Cardiac fibroblast (primary cell): ENCODE results near the gene SLC6A19.
A peak's percentile ranks its signal among the peaks of the same experiment; 100 is the strongest.

ENCODE experiments used
- DNase-seq, 2 donors: peaks; one replicate each; pipeline versions ENCODE4 v3.0.0 to v3.0.0-alpha.2; 2010; ENCODE audit warnings: low read depth in 2 of 2
- H3K4me3 ChIP-seq, 2 donors: replicated peaks in 1 of 2; 1 replicate in 1 of 2; 2 replicates in 1 of 2; pipeline ENCODE4 v1.5.1; 2011; ENCODE audit warnings: low read depth in 2 of 2, low read length in 2 of 2, mild to moderate bottlenecking in 2 of 2, moderate library complexity in 1 of 2
- TF ChIP-seq, protein P1 (sequence below): IDR thresholded peaks from one replicate; pipeline ENCODE4 v1.5.1; 2011; ENCODE audit warnings: low read depth, mild to moderate bottlenecking, low read length, inconsistent platforms

Gene SLC6A19

DNA sequence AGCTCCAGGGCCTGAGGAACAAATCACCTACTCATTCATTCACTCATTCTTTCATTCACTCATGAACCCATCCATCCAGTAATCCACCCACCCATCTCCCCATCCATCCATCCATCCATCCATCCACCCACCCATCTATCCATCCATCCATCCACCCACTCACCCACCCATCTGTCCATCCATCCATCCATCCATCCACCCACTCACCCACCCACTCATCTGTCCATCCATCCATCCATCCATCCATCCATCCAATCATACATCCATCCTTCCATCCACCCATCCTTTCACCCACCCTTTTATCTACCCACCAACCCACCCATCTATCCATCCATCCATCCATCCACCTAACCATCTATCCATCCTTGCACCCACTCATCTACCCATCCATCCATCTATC lies 35.5 kb upstream of the SLC6A19 start:
- TF ChIP-seq, protein P1, sequence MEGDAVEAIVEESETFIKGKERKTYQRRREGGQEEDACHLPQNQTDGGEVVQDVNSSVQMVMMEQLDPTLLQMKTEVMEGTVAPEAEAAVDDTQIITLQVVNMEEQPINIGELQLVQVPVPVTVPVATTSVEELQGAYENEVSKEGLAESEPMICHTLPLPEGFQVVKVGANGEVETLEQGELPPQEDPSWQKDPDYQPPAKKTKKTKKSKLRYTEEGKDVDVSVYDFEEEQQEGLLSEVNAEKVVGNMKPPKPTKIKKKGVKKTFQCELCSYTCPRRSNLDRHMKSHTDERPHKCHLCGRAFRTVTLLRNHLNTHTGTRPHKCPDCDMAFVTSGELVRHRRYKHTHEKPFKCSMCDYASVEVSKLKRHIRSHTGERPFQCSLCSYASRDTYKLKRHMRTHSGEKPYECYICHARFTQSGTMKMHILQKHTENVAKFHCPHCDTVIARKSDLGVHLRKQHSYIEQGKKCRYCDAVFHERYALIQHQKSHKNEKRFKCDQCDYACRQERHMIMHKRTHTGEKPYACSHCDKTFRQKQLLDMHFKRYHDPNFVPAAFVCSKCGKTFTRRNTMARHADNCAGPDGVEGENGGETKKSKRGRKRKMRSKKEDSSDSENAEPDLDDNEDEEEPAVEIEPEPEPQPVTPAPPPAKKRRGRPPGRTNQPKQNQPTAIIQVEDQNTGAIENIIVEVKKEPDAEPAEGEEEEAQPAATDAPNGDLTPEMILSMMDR, result no peak
- no peak for DNase-seq
- no peak overlapping the region for H3K4me3 ChIP-seq

DNA sequence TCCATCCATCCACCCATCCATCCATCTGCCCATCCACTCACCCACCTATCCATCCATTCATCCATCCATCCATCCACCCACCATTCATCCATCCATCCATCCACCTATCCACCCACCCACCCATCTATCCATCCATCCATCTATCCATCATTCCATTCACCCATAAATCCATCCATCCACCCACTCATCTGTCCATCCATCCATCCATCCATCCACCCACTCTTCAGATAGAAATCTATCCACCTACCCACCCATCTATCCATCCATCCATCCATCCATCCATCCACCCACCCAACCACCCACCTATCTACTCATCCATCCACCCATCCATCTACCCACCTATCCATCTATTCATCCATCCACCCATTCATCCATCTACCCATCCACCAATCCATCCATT lies 35.0 kb upstream of the SLC6A19 start:
- H3K4me3 ChIP-seq, result no peak overlapping the region
- TF ChIP-seq, protein P1, result no peak
- DNase-seq, result no peak

DNA sequence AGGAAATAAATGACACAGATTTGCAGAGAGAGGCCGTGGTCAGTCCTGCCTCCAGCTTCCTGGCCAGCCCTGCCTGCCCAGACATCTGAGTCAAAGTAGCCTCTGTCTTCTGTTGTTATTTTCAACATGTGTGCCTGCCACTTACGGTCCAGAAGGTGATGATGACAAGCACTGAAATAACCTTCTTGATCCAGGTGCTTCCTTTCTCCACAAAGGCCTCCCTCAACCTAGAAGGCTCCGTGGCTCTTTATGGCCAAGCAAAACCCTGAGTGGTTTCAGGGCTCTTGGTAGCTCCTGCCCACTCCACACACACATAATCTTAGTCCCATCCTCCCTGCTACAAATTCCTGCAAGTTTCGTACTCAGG lies 34.1 kb upstream of the SLC6A19 start:
- no peak overlapping the region for H3K4me3 ChIP-seq
- DNase-seq, result no peak
- TF ChIP-seq, protein P1, result no peak

DNA sequence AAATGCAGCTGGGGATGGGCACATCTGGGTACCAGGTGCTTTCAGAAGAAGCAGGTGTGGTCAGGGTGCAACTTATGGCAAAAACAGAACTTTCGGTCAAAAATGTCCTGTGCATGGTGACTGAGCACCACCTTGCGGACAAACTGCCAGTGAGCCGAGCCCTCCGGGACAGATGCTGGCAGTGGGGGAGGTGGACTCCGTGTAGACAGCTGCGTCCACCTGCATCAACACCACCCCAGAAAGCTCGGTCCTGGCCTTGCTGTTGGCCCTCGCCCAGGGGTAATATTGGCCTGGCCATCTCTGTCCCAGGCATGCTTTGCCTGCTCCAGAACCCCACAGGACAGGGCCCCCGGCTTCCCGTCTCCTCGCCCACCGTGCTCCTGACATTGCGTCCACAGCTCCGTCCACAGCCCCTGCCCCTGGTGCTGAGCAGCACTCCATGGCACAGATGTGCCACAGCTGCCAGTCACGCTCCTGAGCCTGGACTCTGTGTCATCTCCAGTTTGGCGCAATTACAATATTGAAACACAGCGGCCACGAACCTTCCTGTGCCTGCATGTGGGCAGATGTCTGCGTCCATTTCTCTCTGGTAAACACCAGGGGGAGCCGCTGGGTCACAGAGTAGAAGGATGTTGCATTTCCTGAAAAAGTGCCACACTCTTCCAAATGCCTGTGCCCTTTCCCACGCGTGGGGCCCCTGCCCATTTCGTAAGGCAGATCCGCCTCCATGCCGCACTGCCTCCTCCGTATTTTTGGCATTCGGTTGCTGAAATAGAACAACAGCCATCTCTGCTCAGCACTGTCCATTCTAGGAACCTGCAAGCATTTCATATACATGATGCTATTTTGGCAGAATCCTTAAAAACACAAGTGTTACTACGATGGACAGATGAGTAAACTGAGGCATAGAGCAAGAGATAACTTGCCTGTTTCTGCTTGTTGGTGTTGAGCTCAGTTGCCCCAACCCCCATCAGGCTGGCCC lies 33.4 kb upstream of the SLC6A19 start:
- TF ChIP-seq, protein P1, result peak; percentile 82
- no peak overlapping the region for H3K4me3 ChIP-seq
- peak; percentile 79 to 84 for DNase-seq

DNA sequence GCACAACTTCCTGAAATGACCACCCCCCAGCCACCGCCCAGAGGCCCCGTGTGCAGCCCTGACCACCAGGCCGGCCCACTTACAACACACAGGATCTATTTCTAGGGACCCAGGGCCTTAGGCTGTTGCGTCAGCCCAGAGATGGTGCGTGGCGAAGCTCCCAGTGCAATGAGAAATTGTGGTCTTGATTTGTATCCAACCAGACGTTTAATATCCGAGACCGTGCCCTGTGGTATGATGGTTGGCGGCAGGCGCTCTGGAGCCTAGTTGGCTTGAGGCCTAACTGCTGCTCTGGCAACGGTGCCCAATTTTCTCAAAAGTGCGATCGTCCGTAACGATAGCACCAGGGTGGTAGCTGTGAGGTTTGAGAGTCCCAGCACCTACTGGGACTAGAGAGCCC lies 32.6 kb upstream of the SLC6A19 start:
- no peak for DNase-seq
- TF ChIP-seq, protein P1, result no peak
- no peak overlapping the region for H3K4me3 ChIP-seq

DNA sequence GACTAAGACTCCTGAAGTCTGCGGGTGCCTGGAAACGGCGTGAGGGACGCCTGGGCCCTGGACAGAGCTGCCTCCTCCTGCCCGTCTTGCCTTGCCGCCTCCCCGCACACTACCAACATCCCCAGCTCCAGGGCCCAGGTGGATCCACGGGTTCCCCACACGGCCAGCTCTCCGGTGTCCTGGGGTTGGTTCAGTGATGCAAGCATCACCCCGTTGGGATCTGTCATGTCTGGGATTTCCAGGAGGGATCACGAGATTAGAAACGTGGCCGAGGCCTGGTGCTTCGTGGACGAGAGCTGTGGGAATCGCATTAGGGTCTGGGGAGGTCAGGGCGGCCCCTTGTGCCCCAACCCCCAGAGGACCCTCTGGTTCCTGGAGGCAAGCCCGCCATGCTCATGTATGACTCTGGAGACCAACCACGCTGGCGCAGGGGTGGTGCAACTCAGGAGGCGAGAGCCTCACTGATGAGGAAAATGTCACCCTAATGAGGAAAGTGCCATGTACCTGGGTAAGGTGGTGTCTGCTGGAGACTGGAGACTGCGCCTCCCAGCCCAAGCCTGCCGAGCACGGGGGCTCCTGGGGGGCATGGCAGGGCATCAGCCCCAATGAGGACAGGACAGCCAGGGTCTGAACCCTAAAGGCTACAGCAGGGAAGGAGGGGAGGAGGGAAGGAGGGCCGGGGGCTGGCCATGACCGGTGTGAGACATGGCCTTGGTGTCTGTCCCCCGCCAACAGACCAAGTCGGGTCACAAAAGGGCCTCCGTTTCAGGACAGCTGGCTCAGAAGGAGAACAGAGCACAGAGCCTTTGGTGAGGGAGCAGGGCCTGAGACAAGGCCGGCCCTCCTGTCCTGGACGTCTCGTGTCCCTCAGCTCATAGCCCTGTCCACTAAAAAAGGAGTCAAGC lies 31.9 kb upstream of the SLC6A19 start:
- H3K4me3 ChIP-seq, result no peak overlapping the region
- no peak for DNase-seq
- TF ChIP-seq, protein P1, result no peak
